HFFc6 (cell line): ENCODE results near the gene AKT1. TPM values are rescaled to one million over a fixed set of nuclear protein-coding genes. Genes with fewer than 3 reads are reported as not detected.

Source experiments
- DNase-seq: peaks from one replicate; pipeline ENCODE4 v3.0.0-alpha.2; 2018
- H3K27ac Mint-ChIP-seq: 2 replicates; pipeline ENCODE4 v1.8.0; 2020; ENCODE audit warnings: mild to moderate bottlenecking, mixed read lengths
- H3K27me3 Mint-ChIP-seq: 2 replicates; pipeline ENCODE4 v1.8.0; 2021; ENCODE audit warnings: mild to moderate bottlenecking, moderate library complexity, mixed read lengths; ENCODE audit not compliant: insufficient read depth
- H3K36me3 Mint-ChIP-seq: 2 replicates; pipeline ENCODE4 v1.8.0; 2021; ENCODE audit warnings: low read depth, mixed read lengths
- H3K4me1 Mint-ChIP-seq: 2 replicates; pipeline ENCODE4 v1.8.0; 2020; ENCODE audit warnings: low read depth, mixed read lengths
- H3K4me3 Mint-ChIP-seq: 2 replicates; pipeline ENCODE4 v1.8.0; 2020; ENCODE audit warnings: mild to moderate bottlenecking, moderate library complexity, mixed read lengths
- H3K9me3 Mint-ChIP-seq: 2 replicates; pipeline ENCODE4 v1.8.0; 2020; ENCODE audit warnings: mild to moderate bottlenecking, mixed read lengths
- total RNA-seq, 6 experiments: library from RNA; stranded (reverse); fragmentation: NEBNext Ultra II Directional; extraction: Animal tissue kit (Norgen Biotek cat#: 25700); gene quantifications; 2 replicates in 1 of 6; 3 replicates in 5 of 6; pipeline ENCODE4 v1.2.3, GENCODE V29; 2021
- TF ChIP-seq, protein P1 (sequence below): fragments of 200-600 bp; sonication (generic); IDR thresholded peaks from 2 replicates; pipeline ENCODE4 v1.5.0; 2021; ENCODE audit warnings: antibody characterized with exemption, mild to moderate bottlenecking

AKT1 gene
- total RNA-seq, 6 experiments from 2014 or later = 164 to 191 (median 173) TPM

DNA sequence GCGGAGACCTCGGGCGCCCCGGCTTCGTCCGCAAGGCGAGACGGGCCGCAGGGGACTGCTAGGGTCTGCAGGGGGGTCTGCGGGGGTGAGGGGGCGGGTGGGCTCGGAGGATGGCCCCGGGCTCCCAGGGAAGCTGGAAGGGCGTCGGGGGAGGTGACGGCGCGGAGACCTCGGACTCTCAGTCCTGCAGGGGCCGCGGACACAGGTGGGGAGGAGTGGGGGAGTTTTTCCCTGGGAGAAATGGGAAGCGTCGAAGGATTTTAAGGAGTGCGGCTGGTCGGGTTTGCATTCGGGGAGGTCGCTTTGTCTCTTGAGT lies 31.3 kb upstream of the AKT1 start:
- peaks cover 6% of the 10 kb centered on the region; the same call in 1 of the 2 replicates for H3K36me3 Mint-ChIP-seq
- TF ChIP-seq, protein P1, sequence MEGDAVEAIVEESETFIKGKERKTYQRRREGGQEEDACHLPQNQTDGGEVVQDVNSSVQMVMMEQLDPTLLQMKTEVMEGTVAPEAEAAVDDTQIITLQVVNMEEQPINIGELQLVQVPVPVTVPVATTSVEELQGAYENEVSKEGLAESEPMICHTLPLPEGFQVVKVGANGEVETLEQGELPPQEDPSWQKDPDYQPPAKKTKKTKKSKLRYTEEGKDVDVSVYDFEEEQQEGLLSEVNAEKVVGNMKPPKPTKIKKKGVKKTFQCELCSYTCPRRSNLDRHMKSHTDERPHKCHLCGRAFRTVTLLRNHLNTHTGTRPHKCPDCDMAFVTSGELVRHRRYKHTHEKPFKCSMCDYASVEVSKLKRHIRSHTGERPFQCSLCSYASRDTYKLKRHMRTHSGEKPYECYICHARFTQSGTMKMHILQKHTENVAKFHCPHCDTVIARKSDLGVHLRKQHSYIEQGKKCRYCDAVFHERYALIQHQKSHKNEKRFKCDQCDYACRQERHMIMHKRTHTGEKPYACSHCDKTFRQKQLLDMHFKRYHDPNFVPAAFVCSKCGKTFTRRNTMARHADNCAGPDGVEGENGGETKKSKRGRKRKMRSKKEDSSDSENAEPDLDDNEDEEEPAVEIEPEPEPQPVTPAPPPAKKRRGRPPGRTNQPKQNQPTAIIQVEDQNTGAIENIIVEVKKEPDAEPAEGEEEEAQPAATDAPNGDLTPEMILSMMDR = no peak
- H3K4me1 Mint-ChIP-seq = peaks cover 21% of the 10 kb centered on the region
- DNase-seq = no peak
- H3K9me3 Mint-ChIP-seq = peaks cover 7% of the 10 kb centered on the region; the same call in 1 of the 2 replicates
- peak overlapping the region; percentile 92 for H3K4me3 Mint-ChIP-seq
- peaks cover 1% of the 10 kb centered on the region; the same call in 1 of the 2 replicates for H3K27me3 Mint-ChIP-seq
- H3K27ac Mint-ChIP-seq = peak overlapping the region; percentile 75

DNA sequence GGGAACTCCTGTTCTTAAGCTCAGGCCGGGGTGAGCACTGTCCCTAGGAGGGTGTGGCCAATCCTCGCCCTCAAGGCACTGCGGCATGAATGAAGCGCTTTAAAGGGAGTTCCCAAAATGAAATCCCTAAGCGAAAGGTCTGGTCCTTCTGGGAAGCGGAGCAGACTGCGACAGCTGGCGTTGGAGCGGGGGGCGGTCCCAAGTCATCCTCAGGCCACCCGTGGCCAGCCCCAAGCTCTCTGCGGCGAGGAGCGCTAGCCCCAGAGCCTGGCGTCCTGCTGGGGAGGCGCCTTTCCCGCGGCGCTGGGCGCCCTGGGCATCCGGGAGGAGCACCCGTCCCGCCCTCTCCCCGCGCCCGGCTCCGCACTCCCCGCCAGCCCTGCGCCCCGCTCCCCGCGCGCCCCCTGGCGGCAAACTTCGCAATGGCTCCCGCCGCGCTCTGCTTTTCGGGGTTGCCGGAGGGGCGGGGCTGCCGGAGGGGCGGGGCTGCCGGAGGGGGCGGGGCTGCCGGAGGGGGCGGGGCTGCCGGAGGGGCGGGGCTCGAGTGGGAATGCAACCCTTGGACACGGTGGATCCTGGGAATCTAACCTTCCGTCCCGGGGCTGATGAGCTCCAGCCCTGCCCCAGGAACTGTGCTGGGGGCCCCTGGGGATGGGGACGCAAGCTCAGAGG lies 30.8 kb upstream of the AKT1 start:
- peaks cover 6% of the 10 kb centered on the region; the same call in 1 of the 2 replicates for H3K36me3 Mint-ChIP-seq
- TF ChIP-seq, protein P1 = peak; percentile 97
- peak overlapping the region; percentile 92 for H3K4me3 Mint-ChIP-seq
- peaks cover 25% of the 10 kb centered on the region for H3K4me1 Mint-ChIP-seq
- peaks cover 7% of the 10 kb centered on the region; the same call in 1 of the 2 replicates for H3K9me3 Mint-ChIP-seq
- peak overlapping the region; percentile 75 for H3K27ac Mint-ChIP-seq
- DNase-seq = peak; percentile 66
- peaks cover 1% of the 10 kb centered on the region; the same call in 1 of the 2 replicates for H3K27me3 Mint-ChIP-seq

DNA sequence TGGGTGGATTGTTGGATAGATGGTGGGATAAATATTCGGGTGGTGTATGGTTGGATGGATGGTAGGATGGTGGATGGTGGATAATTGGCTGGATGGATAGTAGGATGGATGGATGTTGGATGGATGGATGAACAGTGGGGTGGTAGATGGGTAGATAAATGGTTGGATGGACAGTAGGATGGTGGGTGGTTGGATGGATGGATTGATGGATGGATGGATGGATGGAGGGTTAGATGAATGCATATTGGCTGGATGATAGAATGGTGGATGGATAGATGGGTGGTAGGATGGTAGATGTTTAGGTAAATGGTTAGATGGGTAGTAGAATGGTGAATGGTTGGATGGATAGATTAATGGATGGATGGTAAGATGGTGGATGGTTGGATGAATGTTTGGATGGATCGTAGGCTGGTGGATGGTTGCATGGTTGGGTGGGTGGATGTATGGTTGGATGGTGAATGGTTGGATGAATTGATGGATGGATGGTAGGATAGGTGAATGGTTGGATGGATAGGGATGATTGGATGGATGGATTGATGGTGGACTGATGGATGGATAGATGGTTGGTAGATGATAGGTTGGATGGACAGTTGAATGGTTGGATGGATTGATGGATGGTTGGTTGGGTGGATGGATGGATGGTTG lies 28.9 kb upstream of the AKT1 start:
- no peak overlapping the region for H3K27ac Mint-ChIP-seq

DNA sequence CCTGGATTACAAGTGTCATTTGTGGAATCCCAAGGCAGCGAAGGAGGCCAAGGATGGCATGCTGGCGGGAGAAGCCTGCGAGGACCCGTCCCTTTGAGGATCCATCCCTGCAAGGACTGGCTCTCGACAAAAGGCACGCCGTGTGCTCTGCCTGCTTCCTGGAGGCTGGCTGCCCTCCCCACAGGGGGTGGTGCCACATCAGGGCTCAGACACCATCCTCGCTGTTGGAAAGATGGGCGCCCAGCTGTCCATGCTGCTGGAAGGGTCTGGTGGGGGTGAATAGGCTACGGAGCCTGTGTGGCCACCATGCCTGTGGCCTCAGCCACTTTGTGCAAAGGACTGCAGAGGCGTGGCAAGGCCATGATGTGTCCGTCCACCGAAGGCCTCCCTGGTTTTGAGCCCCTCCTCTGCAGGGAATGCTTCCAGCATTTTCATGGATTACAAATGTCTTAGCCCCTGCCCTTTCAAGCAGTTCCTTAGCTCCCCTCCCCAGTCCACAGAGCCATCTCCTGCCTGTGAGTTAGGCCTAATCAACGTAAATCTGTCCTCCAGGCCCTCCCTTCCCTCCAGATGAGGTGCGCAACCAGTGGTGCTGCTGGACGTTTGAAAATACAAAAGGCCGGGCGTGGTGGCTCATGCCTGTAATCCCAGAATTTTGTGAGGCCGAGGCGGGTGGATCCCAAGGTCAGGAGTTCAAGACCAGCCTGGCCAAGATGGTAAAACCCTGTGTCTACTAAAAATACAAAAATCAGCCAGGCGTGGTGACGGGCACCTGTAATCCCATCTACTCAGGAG lies 27.5 kb upstream of the AKT1 start:
- no peak for DNase-seq
- H3K4me3 Mint-ChIP-seq = no peak overlapping the region
- peaks cover 1% of the 10 kb centered on the region for H3K27me3 Mint-ChIP-seq
- peaks cover 7% of the 10 kb centered on the region; the same call in 1 of the 2 replicates for H3K9me3 Mint-ChIP-seq
- no peak overlapping the region for H3K27ac Mint-ChIP-seq
- TF ChIP-seq, protein P1 = no peak
- H3K36me3 Mint-ChIP-seq = peaks cover 6% of the 10 kb centered on the region; the same call in 1 of the 2 replicates
- H3K4me1 Mint-ChIP-seq = peaks cover 25% of the 10 kb centered on the region

More for the DNA sequence above, 28.9 kb upstream of the AKT1 start:
- Mint-ChIP-seq H3K27me3 (peaks cover 1% of the 10 kb centered on the region; the same call in 1 of the 2 replicates), H3K9me3 (peaks cover 7% of the 10 kb centered on the region; the same call in 1 of the 2 replicates), H3K36me3 (peaks cover 6% of the 10 kb centered on the region; the same call in 1 of the 2 replicates), H3K4me3 (peak overlapping the region; percentile 24), H3K4me1 (peaks cover 25% of the 10 kb centered on the region)
- no peak for DNase-seq
- TF ChIP-seq, protein P1 = no peak

DNA sequence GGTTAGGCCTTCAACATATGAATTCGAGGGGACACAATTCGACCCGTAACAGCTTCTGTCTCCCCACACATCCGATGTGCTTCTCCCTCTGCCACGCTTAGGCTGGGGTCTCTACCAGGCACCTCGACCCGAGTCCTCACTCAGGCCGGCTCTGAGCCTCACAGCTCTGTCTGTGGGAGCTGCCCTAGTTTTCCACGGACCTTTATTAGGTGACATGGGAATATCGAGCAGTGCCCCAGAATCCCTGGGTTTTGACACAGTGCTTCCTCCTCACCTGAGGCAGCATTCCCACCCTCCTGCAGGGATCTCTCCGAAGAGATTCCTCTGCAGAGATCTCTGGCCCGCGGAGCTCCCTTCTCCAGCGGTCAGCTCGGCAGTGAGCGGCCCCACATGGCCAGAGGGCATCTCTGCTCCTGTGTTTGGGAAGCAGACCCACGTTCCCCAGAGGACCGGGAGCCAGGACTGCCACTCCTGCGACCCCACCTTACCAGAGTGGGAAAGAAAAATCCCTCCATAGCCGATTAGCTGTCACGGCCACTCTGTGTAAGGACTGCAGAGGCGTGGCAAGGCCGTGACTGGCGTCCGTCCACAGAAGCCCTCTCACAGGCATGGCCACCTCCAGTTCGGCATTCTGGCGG lies 26.5 kb upstream of the AKT1 start:
- H3K36me3 Mint-ChIP-seq = peaks cover 6% of the 10 kb centered on the region; the same call in 1 of the 2 replicates
- DNase-seq = no peak
- H3K27ac Mint-ChIP-seq = no peak overlapping the region
- TF ChIP-seq, protein P1 = no peak
- peaks cover 7% of the 10 kb centered on the region; the same call in 1 of the 2 replicates for H3K9me3 Mint-ChIP-seq
- peaks cover 22% of the 10 kb centered on the region for H3K4me1 Mint-ChIP-seq
- peaks cover 1% of the 10 kb centered on the region for H3K27me3 Mint-ChIP-seq
- H3K4me3 Mint-ChIP-seq = no peak overlapping the region
